ENCODE measurements around the gene ADGRE3.
"Not testable (repeated sequence)": the region's sequence is repeated elsewhere in the genome, so short reads cannot be mapped to it uniquely, and the experiment has no call there.

GRCh38 chr19:14624491-14624890, 50.2 kb downstream of the ADGRE3 start:
- TF ChIP-seq CTCF, EZH2, EZH2phosphoT487 (IDR thresholded peaks at IDR 0.05): not testable (repeated sequence)
